HUES64 (cell line): ENCODE results near the gene SNAPIN.

Experiments
- H3K27ac ChIP-seq: 2 replicates; pipeline ENCODE4 v1.7.0; 2013; ENCODE audit warnings: low read depth, low read length, inconsistent platforms
- H3K27me3 ChIP-seq: 2 replicates; pipeline ENCODE4 v1.6.1; 2013; ENCODE audit warnings: mild to moderate bottlenecking, low read length; ENCODE audit not compliant: insufficient read depth
- H3K36me3 ChIP-seq: 2 replicates; pipeline ENCODE4 v1.6.1; 2013; ENCODE audit warnings: mild to moderate bottlenecking, low read length; ENCODE audit not compliant: insufficient read depth
- H3K4me1 ChIP-seq: 2 replicates; pipeline ENCODE4 v1.6.1; 2013; ENCODE audit warnings: mild to moderate bottlenecking, low read length, moderate library complexity; ENCODE audit not compliant: insufficient read depth
- H3K4me3 ChIP-seq: 2 replicates; pipeline ENCODE4 v1.5.1; 2013; ENCODE audit warnings: mild to moderate bottlenecking, low read length, moderate library complexity
- H3K9ac ChIP-seq: 2 replicates; pipeline ENCODE4 v1.6.1; 2013; ENCODE audit warnings: mild to moderate bottlenecking, low read depth, low read length
- H3K9me3 ChIP-seq: 2 replicates; pipeline ENCODE4 v1.6.1; 2013; ENCODE audit warnings: low read depth, low read length; ENCODE audit not compliant: insufficient read depth
- WGBS: fragments of 150-250, 120-280 bp; methylation state at CpG from one replicate; pipeline ENCODE4 v1.1.7; 2013; ENCODE audit warnings: missing lambda C conversion rate; 5-methylcytosine and 5-hydroxymethylcytosine counted together

The SNAPIN gene

DNA sequence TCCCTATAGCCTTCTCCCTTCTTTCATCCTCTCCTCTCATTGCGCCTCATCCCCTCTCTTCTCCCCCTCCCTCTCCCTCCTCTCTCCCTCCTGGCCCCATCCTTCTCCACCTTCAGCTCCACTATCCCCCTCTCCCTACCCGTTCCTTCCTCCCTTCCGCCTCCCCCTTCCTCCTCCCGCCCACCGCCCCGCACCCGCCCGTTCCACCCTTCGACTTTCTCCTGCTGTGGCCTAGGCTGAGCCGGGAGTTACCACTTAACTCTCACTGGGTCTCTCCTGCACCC lies 21.6 kb downstream of the SNAPIN start:
- Histone ChIP-seq H3K27ac (no peak overlapping the region), H3K4me1 (peaks cover 5% of the 10 kb centered on the region; the same call in 1 of the 2 replicates), H3K4me3 (peak overlapping the region; percentile 65), H3K9me3 (no peaks in the 10 kb centered on the region), H3K36me3 (no peaks in the 10 kb centered on the region), H3K9ac (no peak overlapping the region), H3K27me3 (peaks cover 40% of the 10 kb centered on the region)
- WGBS, result 2% methylated on average over 9 of the region's 10 CpGs

DNA sequence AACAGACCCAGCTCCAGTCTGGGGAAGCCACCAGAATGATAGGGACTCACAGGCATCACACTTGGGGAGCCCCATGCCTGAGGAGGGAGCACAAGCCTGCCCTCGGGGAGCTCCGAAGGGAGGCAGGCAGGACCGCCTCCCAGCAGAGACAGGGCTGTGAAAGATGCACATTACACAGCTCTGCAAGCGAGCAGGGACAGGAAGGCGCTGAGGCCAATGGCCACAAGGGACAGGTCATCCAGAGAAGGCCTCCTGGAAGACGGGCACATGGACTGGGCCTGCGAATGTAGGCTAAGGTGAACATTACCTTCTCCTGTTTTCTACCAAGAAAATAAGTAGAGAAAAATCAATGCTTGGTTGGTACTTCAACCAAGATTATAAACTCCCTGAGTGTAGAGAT lies 24.2 kb downstream of the SNAPIN start:
- H3K27ac ChIP-seq, result no peak overlapping the region
- no peak overlapping the region for H3K9ac ChIP-seq
- peaks cover 9% of the 10 kb centered on the region for H3K36me3 ChIP-seq
- peaks cover 40% of the 10 kb centered on the region for H3K27me3 ChIP-seq
- no peak overlapping the region for H3K4me3 ChIP-seq
- 93% methylated on average over 7 of the region's 7 CpGs for WGBS
- peaks cover 5% of the 10 kb centered on the region; the same call in 1 of the 2 replicates for H3K4me1 ChIP-seq
- H3K9me3 ChIP-seq, result no peaks in the 10 kb centered on the region

DNA sequence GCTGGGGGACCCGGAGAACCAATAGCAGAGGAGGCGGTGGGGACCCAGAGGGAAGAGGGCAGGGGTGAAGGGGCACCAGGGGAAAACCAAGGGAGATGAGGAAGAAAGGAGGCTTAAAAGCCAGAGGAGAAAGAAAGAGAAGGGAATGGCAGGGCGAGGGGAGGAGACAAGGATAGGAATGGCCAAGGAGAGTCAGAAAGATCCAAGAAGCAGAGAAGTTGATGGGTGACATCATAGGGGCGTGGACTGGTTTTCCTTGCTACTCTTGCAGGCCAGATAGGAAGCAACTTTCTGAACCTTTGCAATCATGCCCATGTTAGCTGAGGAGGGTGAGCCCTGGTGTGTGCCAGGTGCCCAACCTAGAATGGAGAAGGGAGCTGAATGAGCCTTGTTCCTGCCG lies 25.4 kb downstream of the SNAPIN start:
- 88% methylated on average over 5 of the region's 5 CpGs for WGBS
- Histone ChIP-seq H3K27me3 (peaks cover 28% of the 10 kb centered on the region), H3K4me3 (no peak overlapping the region), H3K9me3 (no peaks in the 10 kb centered on the region), H3K9ac (no peak overlapping the region), H3K36me3 (peaks cover 14% of the 10 kb centered on the region), H3K4me1 (no peaks in the 10 kb centered on the region; the same call in 1 of the 2 replicates), H3K27ac (no peak overlapping the region)

DNA sequence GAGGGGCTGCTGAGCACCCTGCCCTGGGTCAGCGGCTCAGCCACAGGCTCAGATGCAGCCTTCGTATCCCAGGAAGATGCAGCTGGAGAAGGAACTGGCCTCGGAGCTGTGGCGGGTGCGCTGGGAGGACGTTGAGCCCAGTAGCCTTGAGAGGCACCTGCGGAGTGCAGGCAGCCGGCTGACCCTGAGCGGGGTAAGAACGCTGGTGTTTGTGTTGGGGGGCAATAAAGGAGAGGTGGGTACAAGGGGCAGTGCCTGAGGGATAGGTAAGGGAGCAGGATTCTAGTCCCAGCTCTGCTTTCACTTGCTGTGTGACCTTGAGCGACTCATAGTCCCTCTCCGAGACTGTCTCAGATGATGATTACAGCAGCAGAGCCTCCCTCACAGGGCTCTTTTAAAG lies 26.4 kb downstream of the SNAPIN start:
- peaks cover 18% of the 10 kb centered on the region for H3K27me3 ChIP-seq
- 89% methylated on average over 12 of the region's 12 CpGs for WGBS
- peaks cover 14% of the 10 kb centered on the region for H3K36me3 ChIP-seq
- H3K4me1 ChIP-seq, result no peaks in the 10 kb centered on the region; the same call in 1 of the 2 replicates
- H3K9me3 ChIP-seq, result no peaks in the 10 kb centered on the region
- H3K9ac ChIP-seq, result no peak overlapping the region
- no peak overlapping the region for H3K27ac ChIP-seq
- H3K4me3 ChIP-seq, result no peak overlapping the region

DNA sequence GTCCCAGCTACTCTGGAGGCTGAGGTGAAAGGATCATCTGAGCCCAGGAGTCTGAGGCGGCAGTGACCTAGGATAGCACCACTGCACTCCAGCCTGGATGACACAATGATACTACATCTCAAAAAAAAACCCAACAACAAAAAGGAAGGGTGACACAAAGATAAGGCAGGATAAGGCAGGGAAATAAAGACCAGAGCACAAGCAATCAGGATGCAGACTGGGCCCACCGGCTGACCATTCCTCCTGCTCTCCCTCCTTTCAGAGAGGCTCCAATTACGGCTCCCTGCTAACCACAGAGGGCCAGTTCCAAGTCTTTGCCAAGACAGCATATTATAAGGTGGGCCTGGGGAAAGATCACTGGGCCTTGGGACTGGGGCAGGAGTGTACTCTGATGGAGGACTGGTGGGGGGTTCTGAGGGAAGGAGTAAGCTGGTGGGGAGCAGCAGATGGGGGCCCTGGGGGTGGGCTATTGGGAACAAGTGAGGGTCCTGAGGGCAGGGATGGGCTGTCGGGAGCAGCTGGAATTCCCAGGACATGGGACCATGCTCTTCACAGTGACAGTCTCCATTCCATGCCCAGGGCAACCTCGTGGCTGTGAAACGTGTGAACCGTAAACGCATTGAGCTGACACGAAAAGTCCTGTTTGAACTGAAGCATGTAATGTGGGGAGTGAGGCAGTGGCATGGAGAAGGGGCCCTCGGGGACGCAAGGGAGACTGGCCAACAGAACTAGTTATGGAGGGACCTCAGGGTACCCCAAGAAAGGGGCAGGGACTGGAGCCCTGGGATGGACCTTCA lies 27.2 kb downstream of the SNAPIN start:
- H3K9me3 ChIP-seq, result no peaks in the 10 kb centered on the region
- H3K9ac ChIP-seq, result no peak overlapping the region
- 87% methylated on average over 11 of the region's 11 CpGs for WGBS
- H3K27me3 ChIP-seq, result peaks cover 10% of the 10 kb centered on the region
- H3K27ac ChIP-seq, result no peak overlapping the region
- H3K36me3 ChIP-seq, result peaks cover 14% of the 10 kb centered on the region
- no peak overlapping the region for H3K4me3 ChIP-seq
- no peaks in the 10 kb centered on the region for H3K4me1 ChIP-seq

DNA sequence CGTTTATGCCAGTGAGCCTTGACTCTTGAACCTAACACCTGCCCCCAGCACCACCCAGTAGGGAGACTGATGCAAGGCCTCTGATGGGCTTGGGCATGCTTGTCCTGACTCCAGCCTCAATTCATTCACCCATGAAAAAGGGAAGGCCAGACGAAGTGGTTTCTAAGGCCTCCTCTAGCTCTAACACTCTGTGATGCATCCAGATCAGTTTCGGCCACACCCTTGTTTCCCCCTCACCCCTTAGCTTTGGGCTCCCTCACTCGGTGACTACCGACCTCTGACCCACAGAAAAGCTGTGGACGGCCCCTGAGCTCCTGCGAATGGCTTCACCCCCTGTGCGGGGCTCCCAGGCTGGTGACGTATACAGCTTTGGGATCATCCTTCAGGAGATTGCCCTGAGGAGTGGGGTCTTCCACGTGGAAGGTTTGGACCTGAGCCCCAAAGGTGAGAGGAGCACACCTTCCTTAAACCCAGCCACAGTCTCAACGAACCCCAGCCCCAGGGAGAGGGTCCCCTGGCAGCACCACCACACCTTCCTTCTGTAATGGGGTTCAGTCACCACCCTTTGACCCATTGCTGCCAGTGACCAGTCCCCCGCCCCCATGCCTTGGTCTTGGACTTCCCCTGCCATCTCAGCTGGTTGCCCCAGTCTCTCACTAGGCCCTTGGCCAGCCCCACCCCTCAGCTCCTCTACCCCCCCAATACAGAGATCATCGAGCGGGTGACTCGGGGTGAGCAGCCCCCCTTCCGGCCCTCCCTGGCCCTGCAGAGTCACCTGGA lies 29.0 kb downstream of the SNAPIN start:
- H3K9me3 ChIP-seq, result no peaks in the 10 kb centered on the region
- no peak overlapping the region for H3K9ac ChIP-seq
- H3K27ac ChIP-seq, result no peak overlapping the region
- H3K4me1 ChIP-seq, result no peaks in the 10 kb centered on the region
- WGBS, result 90% methylated on average over 16 of the region's 16 CpGs
- H3K36me3 ChIP-seq, result peaks cover 14% of the 10 kb centered on the region
- no peak overlapping the region for H3K4me3 ChIP-seq
- no peaks in the 10 kb centered on the region for H3K27me3 ChIP-seq

DNA sequence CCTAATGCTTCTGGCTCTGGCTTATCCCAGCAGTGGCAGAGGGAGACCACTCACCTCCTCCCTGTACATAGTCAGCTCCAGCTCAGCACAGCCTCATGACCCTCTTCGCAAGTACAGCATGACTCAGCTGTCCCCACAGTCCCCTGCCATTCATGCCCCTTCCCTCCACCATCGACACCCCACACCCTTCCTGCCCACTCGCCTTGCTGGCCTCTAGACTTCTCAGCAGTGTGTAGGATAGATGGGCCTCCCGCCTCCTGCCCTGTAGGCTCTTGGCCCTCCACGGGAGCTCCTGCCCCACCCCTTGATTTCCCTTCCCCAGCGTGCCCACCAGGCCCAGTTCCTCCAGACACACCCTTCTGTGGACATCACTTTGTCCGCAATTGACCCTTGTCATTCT lies 29.8 kb downstream of the SNAPIN start:
- no peak overlapping the region for H3K9ac ChIP-seq
- H3K9me3 ChIP-seq, result no peaks in the 10 kb centered on the region
- no peaks in the 10 kb centered on the region for H3K27me3 ChIP-seq
- H3K36me3 ChIP-seq, result peaks cover 14% of the 10 kb centered on the region
- H3K4me3 ChIP-seq, result no peak overlapping the region
- WGBS, result 89% methylated on average over 7 of the region's 7 CpGs
- H3K4me1 ChIP-seq, result no peaks in the 10 kb centered on the region
- H3K27ac ChIP-seq, result no peak overlapping the region

DNA sequence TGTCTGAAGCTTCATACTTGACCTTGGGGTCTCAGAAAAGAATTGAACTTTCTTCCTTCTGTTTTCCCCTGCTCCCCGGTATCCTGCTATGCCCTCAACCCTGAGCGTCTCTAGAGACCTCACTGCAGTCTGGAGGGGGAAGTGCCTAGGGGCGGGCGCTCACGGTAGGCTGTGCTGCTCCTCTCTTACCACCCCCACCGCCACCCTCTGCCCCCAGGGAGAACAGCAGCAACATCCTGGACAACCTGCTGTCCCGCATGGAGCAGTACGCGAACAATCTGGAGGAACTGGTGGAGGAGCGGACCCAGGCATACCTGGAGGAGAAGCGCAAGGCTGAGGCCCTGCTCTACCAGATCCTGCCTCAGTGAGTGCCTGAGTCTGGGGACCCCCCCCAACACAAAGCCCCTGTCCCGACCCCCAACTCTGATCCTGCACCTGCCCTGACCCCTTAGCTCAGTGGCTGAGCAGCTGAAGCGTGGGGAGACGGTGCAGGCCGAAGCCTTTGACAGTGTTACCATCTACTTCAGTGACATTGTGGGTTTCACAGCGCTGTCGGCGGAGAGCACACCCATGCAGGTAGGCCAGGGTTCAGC lies 30.3 kb downstream of the SNAPIN start:
- Histone ChIP-seq H3K27ac (no peak overlapping the region), H3K36me3 (peaks cover 14% of the 10 kb centered on the region), H3K9ac (no peak overlapping the region), H3K4me3 (no peak overlapping the region), H3K9me3 (no peaks in the 10 kb centered on the region), H3K4me1 (no peaks in the 10 kb centered on the region), H3K27me3 (no peaks in the 10 kb centered on the region)
- 92% methylated on average over 17 of the region's 18 CpGs for WGBS

DNA sequence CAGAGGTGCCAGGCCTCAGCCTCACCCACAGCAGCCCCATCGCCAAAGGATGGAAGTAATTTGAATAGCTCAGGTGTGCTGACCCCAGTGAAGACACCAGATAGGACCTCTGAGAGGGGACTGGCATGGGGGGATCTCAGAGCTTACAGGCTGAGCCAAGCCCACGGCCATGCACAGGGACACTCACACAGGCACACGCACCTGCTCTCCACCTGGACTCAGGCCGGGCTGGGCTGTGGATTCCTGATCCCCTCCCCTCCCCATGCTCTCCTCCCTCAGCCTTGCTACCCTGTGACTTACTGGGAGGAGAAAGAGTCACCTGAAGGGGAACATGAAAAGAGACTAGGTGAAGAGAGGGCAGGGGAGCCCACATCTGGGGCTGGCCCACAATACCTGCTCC lies 35.0 kb downstream of the SNAPIN start:
- H3K4me3 ChIP-seq, result no peak overlapping the region
- H3K4me1 ChIP-seq, result peaks cover 18% of the 10 kb centered on the region
- no peaks in the 10 kb centered on the region for H3K27me3 ChIP-seq
- 0 out of 2 replicates have a peak, but pooled peaks cover under 1% of the 10 kb centered on the region for H3K36me3 ChIP-seq
- H3K27ac ChIP-seq, result no peak overlapping the region
- no peak overlapping the region for H3K9ac ChIP-seq
- no peaks in the 10 kb centered on the region for H3K9me3 ChIP-seq
- 92% methylated on average over 4 of the region's 4 CpGs for WGBS

DNA sequence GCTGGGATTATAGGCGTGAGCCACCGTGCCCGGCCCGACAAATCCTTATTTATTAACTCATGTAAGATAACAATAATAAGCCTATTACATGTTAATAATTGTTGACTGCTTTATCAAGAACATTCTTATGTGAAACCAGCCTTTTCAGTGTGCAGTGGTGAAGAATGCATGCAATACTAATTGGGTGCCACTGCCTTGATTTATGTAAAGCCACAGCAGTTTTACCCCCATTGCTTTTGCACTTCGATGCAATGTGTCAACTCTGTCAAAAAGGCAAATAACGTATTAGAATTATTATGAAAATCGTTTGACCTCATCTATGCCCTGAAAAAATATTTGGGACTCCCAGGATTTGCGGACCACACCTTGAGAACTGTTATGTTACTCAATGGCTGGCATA lies 38.2 kb downstream of the SNAPIN start:
- WGBS, result 85% methylated on average over 4 of the region's 8 CpGs
- H3K36me3 ChIP-seq, result no peaks in the 10 kb centered on the region
- H3K27me3 ChIP-seq, result no peaks in the 10 kb centered on the region
- H3K9ac ChIP-seq, result peak overlapping the region; percentile 30; the same call in 1 of the 2 replicates
- no peak overlapping the region for H3K4me3 ChIP-seq
- H3K4me1 ChIP-seq, result peaks cover 25% of the 10 kb centered on the region
- H3K9me3 ChIP-seq, result no peaks in the 10 kb centered on the region
- H3K27ac ChIP-seq, result peak overlapping the region; percentile 43; the same call in 1 of the 2 replicates
